Activated T-helper 9 cell treated with anti-CD3 and anti-CD28 coated beads, Interleukin-2, amount 50 U/mL, for 16 hours (primary cell): ENCODE measurements around the gene DLG1.

ENCODE experiments used
- DNase-seq: peaks from one replicate; pipeline ENCODE4 v3.0.0-alpha.2; 2020; ENCODE audit warnings: low read depth

Gene DLG1

GRCh38 chr3:197171481-197172067 lies 126.8 kb downstream of the DLG1 start:
- no peak for DNase-seq

DNA sequence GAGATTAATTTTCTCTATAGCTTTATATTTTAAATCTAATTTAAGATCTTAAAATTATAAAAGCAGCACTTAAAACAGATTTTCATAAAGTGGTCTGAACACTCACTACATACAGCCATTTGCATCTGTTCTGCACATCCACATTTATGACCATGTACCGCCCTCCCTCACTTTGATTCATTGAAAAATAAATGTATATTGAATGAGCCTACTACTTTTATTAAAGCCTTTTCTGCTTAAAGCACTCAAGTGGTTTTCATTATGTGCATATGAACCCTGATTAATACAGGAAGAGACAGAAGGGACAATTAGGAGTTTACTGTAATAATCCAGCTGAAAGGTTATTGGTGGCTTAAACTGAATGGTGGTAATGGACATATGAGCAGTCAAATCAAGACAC lies 129.4 kb downstream of the DLG1 start:
- no peak for DNase-seq

DNA sequence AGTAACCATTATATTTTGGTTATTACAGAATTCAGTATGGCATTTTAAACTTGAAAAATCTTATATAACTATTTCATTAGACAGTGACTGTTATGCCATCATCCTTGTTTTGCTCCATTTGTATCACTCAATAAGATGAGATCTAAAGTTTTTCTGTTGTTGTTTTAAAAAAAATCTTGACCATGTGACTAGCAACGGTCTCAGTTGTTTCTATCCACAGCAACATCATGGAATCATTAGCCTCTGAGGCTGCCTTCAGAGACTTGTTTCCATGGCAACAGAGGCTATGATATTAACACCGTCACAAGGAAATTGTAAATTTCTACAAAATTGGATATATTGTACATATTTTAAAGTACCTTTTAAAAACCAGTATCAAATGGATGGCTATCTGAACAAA lies 129.8 kb downstream of the DLG1 start:
- no peak for DNase-seq

DNA sequence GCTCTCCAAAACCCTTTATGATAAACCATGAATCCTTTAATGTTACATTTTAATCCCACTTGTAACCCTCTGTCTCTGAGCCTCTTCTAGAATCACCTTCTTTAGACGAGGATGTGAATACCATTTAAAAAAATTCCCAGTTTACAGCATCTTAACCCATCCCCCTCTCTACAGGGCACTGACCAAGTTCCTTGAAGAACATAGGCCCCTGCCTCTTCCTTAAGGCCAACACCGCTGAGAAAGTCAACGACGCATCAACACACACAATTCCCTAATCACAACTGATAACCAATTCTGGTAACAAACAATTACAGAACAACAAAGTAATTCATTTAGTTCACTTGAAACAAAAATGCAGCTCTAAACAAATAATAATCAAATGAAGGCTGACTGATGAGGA lies 130.3 kb downstream of the DLG1 start:
- no peak for DNase-seq

DNA sequence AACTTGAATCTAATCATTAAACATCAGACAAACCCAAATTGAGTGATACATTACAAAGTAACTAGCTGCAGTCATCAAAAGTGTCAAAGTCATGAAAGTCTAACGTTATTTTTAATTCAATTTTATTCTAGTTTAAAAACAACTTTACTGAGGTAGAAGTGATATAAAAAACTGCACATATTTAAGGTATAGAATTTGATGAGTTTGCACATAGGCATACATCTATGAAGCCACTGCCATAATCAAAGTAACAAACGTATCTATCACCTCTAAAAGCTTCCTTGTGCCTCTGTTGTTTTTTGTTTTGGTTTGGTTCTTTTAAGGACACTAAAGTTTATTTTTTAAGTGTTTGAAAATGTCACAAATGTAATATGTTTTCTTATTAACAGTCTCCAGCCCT lies 130.9 kb downstream of the DLG1 start:
- no peak for DNase-seq

- no peak for DNase-seq
These were observed 132.5 kb downstream of the DLG1 start for GRCh38 chr3:197165890-197166289.

DNA sequence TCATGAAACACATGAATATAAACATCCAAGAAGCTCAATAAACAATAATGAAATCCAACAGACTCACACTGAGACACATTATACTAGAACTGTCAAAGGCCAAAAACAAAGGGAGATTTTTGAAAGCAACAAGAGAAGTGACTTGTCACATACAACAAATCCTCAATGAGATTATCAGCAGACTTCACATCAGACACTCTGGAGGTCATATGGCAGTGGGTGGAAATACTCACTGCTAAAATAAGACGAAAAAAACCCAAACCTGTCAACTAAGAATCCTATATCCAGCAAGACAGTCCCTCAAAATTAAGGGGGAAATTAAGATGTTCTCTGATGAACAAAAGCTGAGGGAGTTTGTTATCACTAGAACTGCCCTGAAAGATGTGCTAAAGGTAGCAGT lies 143.4 kb downstream of the DLG1 start:
- no peak for DNase-seq

GRCh38 chr3:197151580-197151979 lies 146.8 kb downstream of the DLG1 start:
- DNase-seq = no peak

- DNase-seq = no peak
These were observed 148.9 kb downstream of the DLG1 start for GRCh38 chr3:197149528-197149927.

- DNase-seq = no peak
These were observed 154.2 kb downstream of the DLG1 start for GRCh38 chr3:197144188-197144587.

GRCh38 chr3:197139586-197139985 lies 158.8 kb downstream of the DLG1 start:
- DNase-seq = no peak

- no peak for DNase-seq
These were observed 160.7 kb downstream of the DLG1 start for GRCh38 chr3:197137751-197138150.

DNA sequence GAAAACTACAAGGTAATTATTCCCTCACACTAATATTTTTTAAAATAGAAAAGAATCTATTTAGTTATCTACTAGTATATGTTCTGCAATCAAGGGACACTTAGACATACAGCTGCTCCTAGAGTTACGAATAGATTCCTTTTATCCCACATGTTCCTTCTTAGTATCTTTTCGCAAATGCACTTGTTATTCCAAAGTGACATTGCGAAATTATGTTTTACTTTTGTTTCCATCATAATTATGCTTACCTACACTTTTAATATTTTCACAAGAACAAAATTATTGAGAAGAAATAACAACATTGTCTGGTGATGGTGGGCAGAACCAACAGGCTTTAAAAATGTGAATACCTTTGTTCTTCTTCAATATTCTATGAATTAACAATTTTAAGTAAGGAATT lies 161.7 kb downstream of the DLG1 start:
- DNase-seq = no peak

- DNase-seq = no peak
These were observed 163.2 kb downstream of the DLG1 start for GRCh38 chr3:197135212-197135611.

DNA sequence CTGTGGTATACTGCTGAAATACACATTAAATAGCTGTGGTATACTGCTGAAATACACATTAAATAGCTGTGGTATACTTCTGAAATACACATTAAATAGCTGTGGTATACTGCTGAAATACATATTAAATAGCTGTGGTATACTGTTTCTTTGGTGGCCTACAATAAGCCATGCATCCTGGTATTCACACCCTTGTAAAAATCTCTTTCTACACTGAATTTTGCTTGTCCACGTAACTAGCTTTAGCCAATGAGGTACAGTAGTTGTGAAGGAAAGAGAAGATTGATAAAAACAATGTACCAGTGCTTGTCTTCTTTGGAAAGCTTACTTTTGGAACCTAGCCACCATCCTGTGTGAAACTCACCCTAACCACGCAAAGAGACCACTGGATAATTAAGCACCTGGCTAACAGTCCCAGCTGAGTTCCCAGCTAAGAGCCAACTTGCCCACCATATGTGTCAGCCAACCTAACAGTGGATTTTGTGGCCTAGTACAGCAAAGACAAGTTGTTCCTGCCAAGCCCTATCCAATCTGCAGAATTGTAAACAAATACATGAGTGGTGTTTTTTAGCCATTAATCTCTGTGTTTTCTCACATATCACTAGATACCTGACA lies 165.4 kb downstream of the DLG1 start:
- DNase-seq = no peak

DNA sequence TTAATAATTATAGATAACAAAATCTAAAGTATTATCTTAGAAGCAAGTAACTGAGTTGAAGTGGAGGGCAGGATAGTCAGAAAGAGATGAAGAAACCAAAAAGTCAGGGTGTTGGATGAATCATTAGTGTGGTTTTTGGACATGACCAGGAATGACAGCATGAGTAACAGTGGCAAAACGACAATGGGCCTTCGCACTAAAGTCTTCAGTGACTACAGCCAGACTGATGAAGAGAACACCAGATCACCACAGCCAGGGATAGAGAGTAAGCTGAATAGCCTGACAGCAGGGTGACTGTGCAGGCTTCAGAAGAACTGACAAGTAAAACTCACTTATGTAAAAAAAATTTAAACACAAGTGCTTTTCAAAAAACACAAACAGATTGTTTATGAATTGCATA lies 172.8 kb downstream of the DLG1 start:
- no peak for DNase-seq

DNA sequence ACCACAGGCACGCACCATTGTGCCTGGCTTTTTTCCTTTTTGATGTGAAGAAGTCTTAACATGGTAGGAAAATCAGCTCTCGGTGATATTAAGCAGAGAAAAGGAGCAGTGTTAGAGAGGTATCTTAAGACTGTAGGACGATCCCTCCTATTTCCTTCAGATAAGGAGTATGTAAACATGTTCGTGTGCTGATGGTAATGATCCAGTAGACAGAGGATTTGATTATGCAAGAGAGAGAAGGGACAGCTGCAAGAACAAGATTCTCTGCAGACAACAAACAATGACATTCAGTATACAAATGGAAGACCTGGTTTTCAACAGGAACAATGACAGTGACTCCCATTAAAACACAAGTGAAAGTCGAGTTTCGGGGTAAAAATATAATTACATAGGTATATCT lies 173.7 kb downstream of the DLG1 start:
- no peak for DNase-seq

GRCh38 chr3:197122394-197122793 lies 176.0 kb downstream of the DLG1 start:
- DNase-seq = no peak

GRCh38 chr3:197117114-197117513 lies 181.3 kb downstream of the DLG1 start:
- no peak for DNase-seq

DNA sequence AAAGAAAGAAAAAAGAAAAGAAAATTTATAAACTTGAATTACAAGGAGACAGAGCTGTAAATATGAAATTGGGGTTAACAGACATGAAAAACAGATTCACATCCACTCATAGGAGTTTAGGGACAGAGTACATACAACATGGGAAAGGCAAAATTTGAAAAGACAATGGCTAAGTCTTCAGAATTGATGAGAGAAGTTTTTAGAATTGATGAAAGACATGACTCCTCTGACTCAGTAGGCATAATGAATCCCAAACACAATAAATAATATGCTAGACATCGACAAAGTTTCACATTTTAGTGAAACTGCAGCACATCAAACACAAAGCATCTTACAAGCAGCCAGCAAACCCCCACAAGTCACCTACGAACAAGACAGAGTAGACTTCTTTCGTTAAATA lies 184.4 kb downstream of the DLG1 start:
- no peak for DNase-seq

- DNase-seq = no peak
These were observed 186.7 kb downstream of the DLG1 start for GRCh38 chr3:197111685-197112084.

DNA sequence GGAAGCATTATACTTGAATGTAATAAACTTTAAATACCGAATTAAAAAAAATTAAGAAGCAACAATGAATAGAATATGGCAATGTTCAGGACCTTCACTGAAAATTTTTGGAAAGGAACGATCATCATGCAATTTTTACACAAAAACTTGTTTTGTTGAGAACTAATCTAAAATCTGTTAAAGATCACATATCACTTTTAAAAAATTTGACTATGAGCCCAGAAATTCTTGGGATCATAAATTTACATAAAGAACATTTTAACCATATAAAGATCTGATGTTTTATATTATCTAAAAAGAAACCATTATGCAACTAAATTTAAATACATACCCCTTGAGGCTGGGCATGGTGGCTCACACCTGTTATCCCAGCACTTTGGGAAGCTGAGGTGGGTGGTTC lies 192.6 kb downstream of the DLG1 start:
- DNase-seq = no peak

DNA sequence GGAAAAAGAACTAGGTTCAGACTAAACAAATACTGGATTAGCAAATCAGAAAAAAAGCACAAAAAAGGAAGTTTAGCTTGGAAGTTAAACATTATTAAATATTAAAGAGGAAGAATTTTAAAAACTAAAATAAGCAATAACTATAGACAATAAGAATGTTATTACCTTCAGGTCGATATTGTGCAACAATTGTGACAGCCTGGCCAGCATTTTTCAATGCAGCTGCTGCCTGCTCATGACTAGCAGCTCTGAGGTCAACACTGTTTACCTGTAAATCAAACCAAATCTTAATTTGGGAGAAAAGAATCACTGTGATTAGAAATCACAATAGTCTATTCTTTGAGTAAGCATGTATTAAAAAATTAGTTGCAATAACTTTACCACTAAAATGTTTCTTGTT lies 193.7 kb downstream of the DLG1 start:
- no peak for DNase-seq

- no peak for DNase-seq
These were observed 194.6 kb downstream of the DLG1 start for GRCh38 chr3:197103766-197104165.
